HG02610 (cell line): ENCODE data around the gene ADSL.
"Not testable (repeated sequence)": the region's sequence is repeated elsewhere in the genome, so short reads cannot be mapped to it uniquely, and the experiment has no call there.

Experiments
- ATAC-seq: cut with Tn5 transposase; IDR thresholded peaks from one replicate; pipeline ENCODE4 v1.9.1; 2021; ENCODE audit warnings: mild to moderate bottlenecking, moderate library complexity; ENCODE audit not compliant: unreplicated experiment

The ADSL gene

DNA sequence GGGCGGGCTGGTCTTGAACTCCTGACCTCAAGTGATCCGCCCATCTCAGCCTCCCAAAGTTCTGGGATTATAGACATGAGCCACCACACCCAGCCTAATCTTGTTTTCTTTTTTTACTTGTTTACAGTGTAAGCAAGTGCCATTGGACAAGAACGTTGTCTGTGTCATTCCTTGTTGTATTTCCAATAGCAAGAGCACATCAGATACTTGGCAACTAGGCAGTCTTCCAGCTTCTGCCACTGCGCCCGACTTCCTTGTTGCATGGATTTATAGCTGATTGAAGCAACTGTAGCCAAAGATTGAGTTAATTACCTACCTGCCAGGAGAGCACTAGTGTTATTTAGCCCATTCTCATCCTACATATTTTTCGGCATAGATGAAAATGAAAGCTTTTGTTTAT lies 21.0 kb downstream of the ADSL start:
- no peak for ATAC-seq

DNA sequence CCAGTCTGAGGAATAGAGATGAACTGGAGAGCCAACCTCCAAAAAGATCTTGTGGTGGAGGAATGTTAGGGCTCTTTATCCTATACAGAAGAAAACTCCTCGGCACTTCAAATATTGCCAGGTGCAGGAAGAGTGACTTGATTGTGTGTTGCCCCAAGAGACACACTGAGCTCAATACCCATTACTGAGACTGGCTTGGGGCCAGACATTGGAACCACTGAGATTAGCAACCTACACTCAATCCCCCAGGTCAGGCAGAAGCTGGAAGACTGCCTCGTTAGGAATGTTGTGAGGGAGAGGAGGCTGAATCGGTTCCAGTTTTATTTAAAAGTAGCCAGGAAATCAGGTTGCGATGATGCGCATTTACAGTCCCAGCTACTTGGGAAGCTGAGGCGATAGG lies 21.7 kb downstream of the ADSL start:
- ATAC-seq: no peak

DNA sequence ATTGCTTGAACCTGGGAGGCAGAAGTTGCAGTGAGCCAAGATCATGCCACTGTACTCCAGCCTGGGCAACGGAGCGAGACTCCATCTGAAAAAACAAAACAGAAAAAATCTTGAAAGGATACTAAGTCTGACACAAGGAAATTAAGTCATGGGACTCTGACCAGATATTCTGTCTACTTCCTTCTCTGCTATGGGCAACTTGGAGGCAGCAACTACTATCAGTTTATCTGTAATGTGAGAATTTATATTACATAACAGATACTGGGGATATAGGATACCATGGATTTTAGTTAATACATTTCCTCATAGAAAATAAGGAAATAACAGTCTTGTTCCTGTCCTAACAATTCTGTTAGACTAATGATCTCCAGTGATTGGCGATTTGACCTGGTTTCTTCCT lies 22.5 kb downstream of the ADSL start:
- ATAC-seq: no peak

DNA sequence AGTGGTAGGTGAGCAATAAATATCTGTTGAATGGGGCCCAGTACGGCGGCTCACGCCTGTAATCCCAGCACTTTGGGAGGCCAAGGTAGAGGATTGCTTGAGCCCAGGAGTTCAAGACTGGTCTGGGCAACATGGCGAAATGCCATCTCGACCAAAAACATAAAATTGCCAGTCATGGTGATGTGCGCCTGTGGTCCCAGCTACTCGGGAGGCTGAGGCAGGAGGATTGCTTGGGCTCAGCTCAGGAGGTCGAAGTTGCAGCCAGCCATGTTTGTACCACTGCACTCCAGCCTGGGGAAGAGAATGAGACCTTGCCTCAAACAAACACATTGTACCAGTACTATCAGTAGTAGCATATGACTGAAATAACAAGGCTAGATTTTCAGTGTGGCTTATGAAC lies 28.3 kb downstream of the ADSL start:
- no peak for ATAC-seq

DNA sequence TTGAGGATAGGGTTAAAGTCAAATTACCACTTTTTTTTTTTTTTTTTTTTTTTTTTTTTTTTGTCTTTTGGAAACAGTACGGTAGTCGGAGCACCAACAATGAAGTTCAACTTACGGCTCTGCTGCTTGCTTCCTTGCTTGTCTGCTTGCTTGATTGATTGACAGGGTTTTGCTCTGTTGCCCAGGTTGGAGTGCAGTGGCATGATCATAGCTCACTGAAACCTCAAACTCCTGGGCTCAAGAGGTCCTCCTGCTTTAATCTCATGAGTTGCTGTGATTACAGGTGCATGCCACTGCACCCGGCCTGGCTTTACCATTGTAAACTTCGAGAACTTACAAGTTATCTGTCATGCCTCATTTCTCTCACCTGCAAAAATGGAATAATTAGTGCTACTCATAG lies 29.8 kb downstream of the ADSL start:
- no peak for ATAC-seq

DNA sequence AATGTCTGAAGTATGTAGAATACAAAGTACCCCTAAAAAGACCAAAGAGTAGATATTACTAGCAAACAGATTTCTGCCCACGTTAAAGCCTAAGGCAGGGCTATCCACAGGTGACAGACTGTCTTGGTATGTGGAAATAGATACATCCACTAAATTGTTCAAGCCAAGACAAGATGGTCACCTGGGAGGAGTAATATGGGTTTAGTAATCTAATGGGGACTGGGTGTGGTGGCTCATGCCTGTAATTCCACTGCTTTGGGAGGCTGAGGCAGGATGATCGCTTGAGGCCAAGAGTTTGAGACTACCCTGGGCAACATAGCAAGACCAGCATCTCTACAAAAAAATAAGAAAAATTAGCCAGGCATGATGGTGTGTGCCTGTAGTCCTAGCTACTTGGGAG lies 31.6 kb downstream of the ADSL start:
- ATAC-seq: no peak

DNA sequence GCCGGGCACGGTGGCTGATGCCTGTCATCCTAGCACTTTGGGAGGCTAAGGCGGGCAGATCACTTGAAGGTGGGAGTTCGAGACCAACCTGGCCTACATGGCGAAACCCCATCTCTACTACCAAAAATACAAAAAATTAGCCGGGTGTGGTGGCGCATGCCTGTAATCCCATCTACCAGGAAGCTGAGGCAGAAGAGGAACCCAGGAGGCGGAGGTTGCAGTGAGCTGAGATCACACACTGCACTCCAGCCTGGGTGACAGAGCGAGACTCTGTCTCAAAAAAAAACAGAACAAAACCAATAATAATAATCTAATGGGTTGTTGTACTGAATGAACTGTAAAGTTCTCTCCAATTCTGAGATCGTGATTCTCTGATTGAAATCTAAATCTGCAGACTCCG lies 32.1 kb downstream of the ADSL start:
- ATAC-seq: not testable (repeated sequence)

DNA sequence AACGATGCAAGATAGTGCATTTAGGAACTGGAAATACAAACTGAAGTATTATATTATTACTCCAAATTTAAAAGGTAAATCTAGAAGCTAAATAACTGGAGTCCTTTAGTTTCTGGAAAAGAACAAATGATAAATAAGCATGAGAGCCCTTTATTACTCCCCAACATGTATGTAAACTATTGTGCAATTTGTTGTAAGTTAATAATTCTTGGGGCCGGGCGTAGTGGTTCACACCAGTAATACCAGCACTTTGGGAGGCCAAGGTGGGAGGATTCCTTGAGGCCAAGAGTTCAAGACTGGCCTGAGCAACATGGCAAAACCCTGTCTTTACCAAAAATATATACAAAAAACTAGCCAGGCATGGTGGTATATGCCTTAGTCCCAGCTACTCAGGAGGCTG lies 35.2 kb downstream of the ADSL start:
- no peak for ATAC-seq

DNA sequence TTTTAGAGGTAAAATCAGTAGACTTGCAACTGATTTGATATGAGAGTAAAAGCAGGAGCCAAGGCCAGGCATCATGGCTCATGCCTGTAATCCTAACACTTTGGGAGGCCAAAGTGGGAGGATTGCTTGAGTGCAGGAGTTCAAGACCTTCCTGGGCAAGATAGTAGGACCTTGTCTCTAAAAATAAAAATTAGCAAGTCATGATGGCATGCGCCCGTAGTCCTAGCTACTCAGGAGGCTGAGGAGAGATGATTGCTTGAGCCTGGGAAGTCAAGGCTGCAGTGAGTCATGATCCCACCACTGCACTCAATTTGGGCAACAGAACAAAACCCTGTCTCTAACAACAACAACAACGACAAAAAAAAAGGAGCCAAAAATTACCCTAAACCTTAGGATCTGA lies 37.6 kb downstream of the ADSL start:
- ATAC-seq: no peak

DNA sequence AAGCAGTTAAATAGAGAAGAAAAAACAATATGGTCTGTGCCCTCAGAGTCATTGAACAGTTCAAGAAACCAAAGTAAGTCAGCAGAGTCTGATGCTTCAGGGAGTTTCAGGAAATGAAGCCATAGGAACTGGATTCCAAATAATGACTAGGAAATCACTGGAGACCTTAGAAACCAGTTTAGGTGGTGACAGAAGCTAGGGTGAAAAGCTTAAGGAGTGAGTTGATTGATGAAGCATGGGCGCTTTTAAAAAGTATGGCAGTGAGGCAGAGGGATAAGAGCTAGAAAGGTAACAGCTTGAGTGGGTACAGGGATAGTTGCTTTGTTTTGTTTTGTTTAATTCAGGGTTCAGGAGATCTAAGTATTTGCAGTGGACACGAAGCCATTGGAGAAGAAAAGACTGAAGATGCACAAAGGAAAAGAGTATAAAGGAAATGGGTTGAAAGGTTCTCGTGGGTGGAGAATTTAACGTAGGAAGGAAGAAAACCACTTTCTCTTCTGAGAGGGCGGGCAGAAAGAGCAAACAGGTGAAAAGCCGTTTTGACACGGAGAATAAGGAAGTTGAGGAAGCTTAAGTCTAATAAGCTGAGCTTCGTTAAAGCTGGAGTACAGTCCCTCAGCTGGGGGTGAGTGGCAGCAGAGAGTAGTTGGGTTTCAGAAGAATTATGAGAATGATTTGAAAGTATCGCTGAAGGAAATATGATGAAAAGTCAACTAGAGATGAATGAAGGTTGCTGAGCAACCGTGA lies 38.9 kb downstream of the ADSL start:
- ATAC-seq: no peak

DNA sequence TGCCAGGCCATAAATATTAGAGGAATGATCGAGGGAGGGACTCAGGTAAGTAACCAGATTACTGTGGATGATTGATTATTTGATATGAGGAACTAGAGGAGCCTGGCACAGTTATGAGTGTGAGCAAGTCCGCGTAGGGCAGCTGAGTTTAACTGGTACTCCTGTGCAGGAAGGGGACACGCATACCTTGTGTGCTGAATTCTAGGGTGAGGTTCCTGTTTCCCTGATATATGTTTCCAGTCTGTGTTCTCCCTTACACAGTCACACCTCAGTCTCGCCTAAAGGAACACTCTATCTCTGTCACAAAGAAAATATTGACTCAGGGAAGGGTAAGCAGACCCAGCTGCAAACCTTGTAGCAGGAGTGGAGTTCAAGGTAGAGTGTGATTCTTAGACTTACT lies 41.4 kb downstream of the ADSL start:
- ATAC-seq: no peak

DNA sequence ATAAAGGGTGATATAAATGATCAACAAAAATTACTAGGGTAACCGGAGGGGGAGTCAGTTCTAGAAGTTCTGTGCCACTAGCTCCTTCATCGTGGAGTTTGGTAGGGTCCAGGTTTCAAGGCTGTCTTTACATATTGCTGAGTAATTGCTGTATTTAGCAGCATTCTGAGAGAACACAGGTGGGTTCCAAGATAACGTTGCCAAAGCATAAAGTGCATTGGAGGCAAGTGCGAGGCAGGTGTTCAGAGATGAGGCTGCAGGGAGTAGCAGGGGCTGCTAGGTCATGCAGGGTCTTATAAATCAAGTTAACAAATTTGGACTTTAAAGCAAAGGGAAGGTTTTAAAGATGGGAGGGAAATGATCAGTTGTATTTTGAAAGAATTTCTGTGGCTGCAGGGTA lies 41.9 kb downstream of the ADSL start:
- ATAC-seq: no peak

DNA sequence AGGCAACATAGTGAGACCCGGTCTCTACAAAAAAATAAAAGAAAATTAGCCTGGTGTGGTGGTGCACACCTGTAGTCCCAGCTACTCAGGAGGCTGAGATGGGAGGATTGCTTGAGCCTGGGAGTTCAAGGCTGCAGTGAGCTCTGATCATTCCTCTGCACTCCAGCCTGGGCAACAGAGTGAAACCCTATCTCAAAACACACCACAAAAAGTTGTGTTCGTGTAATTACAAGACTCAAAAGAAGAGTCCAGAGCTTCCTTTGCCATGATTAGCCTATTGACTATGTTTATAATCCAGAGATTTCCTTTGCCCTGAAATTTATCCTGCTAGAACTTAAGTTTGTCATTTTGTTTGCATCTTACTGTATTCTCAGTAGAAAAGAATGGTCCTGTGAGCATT lies 45.1 kb downstream of the ADSL start:
- no peak for ATAC-seq

DNA sequence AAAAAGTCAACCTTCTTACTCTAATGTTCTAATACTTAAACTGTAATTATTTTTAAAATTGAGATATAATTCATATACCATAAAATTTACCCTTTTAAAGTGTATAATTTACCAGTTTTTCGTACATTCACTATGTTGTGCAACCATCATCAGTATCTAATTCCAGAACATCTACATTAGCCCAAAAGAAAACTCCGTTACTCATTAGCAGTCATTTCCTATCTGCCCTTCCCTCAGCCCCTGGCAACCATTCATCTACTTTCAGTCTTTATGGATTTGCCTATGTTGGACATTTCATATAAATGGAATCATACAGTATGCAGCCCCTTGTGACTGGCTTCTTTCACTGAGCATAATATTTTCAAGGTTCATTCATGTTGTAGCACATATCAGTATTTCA lies 46.3 kb downstream of the ADSL start:
- ATAC-seq: no peak

DNA sequence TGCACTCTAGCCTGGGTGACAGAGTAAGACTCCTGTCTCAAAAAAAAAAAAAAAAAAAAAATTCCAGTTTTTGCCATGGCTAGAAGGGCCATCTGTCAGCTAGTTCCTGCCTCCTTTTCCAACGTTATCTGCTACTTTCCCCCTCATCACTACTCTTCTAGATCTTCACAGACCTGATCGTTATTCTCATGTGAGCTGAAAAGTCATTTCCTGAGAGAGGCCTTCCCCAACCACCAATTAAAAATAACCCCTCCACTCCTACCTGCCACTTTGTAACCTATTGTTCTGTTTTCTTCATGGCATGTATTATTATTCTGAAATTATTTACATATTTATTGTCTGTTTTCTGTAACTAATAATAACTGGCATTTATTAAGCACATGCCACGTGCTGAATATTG lies 48.3 kb downstream of the ADSL start:
- no peak for ATAC-seq

DNA sequence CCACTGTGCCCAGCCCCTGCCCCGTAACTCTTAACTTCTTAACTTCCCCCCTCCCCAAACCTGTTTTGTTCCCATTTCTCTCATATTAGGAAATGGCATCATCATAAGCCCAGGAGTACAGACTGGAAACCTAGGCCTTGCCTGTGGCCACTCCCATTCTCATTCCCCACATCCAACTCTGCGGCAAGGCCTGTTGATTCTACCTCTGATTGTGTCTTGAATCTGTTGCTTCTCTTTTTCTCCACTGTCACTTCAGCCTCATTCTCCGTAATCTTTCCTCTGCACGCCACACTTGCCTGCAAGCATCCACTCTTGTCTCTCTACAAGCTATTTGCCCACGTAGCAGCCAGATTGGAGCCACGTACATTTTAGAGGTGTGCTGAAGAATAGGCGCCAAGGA lies 49.3 kb downstream of the ADSL start:
- no peak for ATAC-seq

DNA sequence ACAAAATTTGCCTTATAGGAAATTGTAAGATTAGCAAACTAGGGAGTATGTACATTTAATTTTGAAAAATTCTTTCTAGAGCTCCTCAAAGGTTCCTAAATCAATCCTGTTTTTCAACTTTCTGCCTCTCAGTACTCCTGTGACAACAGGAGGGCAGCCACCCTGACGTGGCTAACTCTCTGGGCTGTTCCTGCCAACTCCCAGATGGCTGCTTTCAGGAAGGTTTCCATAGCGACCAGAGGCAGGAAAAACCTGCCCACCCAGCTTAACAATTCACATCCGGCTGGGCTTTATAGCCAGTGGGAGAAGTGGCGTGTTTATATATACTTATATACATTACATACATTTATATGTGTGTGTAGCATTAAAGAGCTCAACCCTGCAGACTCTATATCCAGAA lies 50.6 kb downstream of the ADSL start:
- ATAC-seq: no peak

DNA sequence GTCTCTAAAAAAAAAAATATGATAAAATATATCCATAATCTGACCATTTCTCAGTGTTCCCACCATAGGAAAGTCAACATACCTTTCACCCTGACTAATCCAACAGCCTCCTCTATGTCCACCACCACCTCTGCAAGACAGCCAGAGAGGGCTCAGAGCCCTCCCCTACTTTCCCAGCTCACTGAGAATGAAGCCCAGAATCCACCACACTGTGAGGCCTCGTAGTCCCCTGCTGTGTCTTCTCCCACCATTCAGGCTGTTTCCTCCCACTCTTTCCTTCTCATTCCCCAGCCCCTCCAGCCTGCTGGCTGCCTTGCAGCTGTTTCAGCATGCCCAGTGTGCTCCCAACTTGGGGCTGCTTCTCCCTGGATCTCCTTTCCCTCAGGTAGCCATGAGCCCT lies 51.1 kb downstream of the ADSL start:
- ATAC-seq: no peak

DNA sequence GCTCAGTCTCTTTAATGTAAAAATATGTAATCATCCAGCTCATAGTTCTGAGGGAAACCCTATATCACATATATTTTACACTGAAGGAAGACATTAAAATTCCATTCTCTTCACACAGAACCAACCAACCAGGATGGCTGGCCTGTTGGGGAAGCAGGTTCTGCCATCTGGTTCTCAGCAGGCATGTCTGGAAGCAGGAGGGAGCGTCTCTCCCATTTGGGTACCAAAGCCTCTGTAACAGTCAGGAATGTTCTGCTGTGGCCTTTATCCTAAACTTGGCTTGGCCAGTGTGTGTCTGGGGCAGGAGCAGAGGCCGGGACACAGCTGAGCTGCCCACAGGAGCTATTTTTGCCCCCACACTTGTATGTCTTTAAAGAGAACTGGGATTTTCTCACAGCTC lies 53.3 kb downstream of the ADSL start:
- no peak for ATAC-seq

DNA sequence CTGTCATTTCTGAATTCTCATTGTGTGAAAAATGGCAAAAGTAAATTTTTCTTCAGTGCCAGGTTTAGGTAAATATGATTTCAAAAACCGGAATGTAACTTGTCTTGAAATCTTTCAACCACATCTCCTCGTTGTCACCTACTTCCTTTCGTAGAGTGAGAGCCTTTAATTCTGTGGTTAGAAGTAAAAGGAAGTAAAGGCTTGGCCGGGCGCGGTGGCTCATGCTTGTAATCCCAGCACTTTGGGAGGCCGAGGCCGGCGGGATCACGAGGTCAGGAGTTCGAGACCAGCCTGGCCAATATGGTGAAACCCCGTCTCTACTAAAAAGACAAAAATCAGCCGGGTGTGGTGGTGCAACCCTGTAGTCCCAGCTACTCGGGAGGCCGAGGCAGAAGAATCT lies 53.9 kb downstream of the ADSL start:
- ATAC-seq: no peak

DNA sequence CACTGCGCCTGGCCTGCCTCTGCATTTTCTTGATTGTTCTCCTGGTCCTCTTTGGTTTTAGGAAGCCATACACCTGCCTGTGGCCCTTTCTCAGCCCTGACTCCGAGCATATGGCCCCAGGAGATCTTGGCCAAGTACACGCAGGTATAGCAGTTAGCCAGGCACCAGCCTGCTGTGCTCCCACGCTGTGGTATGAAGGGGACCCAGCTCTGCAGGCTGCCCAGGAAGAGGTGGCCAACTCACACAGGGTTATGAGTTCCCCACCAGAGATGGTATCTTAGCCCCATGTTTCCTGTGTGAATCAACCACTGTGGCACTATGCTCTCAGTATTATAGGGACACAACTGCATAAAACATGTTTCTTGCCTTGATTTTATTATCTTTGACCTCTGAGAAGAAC lies 55.2 kb downstream of the ADSL start:
- no peak for ATAC-seq

DNA sequence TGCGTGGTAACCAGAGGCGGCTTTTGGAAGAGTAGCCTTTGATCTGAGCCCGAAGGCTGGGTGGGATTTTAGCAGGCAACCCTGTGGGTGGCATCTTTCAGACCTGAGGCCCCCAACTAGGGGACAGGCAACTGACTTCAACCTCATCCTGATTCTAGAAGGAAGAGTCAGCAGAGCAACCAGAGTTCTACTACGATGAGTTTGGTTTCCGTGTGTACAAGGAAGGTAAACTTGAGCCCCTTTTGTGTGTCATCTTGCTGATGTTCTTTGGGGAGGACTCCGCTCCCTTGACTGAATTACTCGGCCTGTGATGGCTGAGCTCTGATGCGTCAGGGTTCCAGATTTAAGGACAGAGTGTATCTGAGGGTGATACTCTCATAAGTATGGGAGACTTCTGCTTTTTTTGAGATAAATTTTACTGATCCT lies 55.7 kb downstream of the ADSL start:
- no peak for ATAC-seq

DNA sequence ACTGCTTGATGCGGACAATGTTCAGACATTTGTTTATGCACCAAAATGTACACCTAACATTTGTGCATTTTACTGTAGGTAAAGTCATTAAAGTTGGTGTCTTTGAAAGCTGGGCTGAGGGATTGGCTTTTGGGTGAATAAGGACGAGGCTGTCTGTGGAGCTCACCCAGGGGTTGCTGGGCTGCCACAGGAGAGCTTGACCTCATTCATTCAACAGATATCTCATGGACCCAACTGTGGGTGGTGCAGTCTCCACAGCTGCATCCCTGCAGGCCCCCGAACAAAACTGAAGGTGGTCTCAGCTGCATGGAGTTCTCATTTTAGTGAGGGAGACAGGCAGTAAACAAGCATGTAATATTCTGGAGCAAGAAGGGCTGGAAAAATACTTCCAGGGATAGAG lies 56.8 kb downstream of the ADSL start:
- no peak for ATAC-seq
